B cell (primary cell): ENCODE data around the gene WNT6. TPM values are rescaled to one million over a fixed set of nuclear protein-coding genes. Genes with fewer than 3 reads are reported as not detected.

Source experiments
- ATAC-seq: fragments of 200-7000 bp; cut with Tn5 transposase; one replicate; pipeline ENCODE4 v1.10.0; 2021; ENCODE audit warnings: low read depth, mild to moderate bottlenecking, moderate number of reproducible peaks, moderate library complexity
- CTCF ChIA-PET: fragments of 350-600 bp; sonication (Branson Sonifier 250); formaldehyde crosslinking; loops from one replicate; lab custom pipeline; 2021; ENCODE audit warnings: antibody characterized with exemption, inconsistent platforms; lab: Charles Lee
- POLR2A ChIA-PET: fragments of 350-600 bp; sonication (Branson Sonifier 250); formaldehyde crosslinking; loops from one replicate; lab custom pipeline; 2021; ENCODE audit warnings: antibody characterized with exemption; lab: Charles Lee
- DNase-seq: peaks from one replicate; pipeline ENCODE4 v3.0.0; 2013
- H2AFZ ChIP-seq: 2 replicates; pipeline ENCODE4 v1.6.1; 2012; ENCODE audit warnings: mild to moderate bottlenecking, low read depth, low read length; ENCODE audit not compliant: insufficient read depth, poor library complexity, severe bottlenecking
- H3K27ac ChIP-seq, 2 donors: 1 replicate in 1 of 2; 2 replicates in 1 of 2; pipeline ENCODE4 v1.5.1; 2012 to 2013; ENCODE audit warnings: low read length in 2 of 2, mild to moderate bottlenecking in 2 of 2, moderate library complexity in 1 of 2
- H3K27me3 ChIP-seq, 4 experiments: fragments of 200-600 bp in 1 of 4; sonication (generic) in 1 of 4; replicated peaks in 1 of 4; 1 replicate in 2 of 4; 2 replicates in 2 of 4; pipeline versions ENCODE4 v1.6.1 to v1.7.0; 2013 to 2016; ENCODE audit warnings: low read length in 3 of 4, mild to moderate bottlenecking in 2 of 4, mixed read lengths in 1 of 4, moderate library complexity in 1 of 4; ENCODE audit not compliant: insufficient read depth in 4 of 4, control insufficient read depth in 3 of 4; ENCODE audit errors: control extremely low read depth in 1 of 4
- H3K36me3 ChIP-seq, 2 experiments: replicated peaks in 1 of 2; 1 replicate in 1 of 2; 2 replicates in 1 of 2; pipeline versions ENCODE4 v1.6.1 to v1.7.1; 2013; ENCODE audit warnings: low read length in 1 of 2; ENCODE audit not compliant: insufficient read depth in 2 of 2, control insufficient read depth in 1 of 2; ENCODE audit errors: control extremely low read depth in 1 of 2, extremely low read depth in 1 of 2
- H3K4me1 ChIP-seq, 2 donors: fragments of 200-600 bp in 1 of 2; sonication (generic) in 1 of 2; 1 replicate in 1 of 2; 2 replicates in 1 of 2; pipeline versions ENCODE4 v1.5.1 to v1.6.1; 2013 to 2017; ENCODE audit warnings: low read length in 2 of 2; ENCODE audit not compliant: control insufficient read depth in 2 of 2, insufficient read depth in 2 of 2
- H3K4me2 ChIP-seq: replicated peaks from 2 replicates; pipeline ENCODE3; 2012; ENCODE audit warnings: mild to moderate bottlenecking, low read depth, low read length; ENCODE audit not compliant: poor library complexity, severe bottlenecking
- H3K4me3 ChIP-seq, 5 experiments: fragments of 200-600 bp in 1 of 5; sonication (generic) in 1 of 5; 1 replicate in 3 of 5; 2 replicates in 2 of 5; pipeline versions ENCODE4 v1.5.1 to v1.7.0; 2011 to 2016; ENCODE audit warnings: low read length in 4 of 5, mild to moderate bottlenecking in 4 of 5, low read depth in 2 of 5, control low read depth in 1 of 5, moderate library complexity in 1 of 5; ENCODE audit not compliant: insufficient read depth in 1 of 5; ENCODE audit errors: control extremely low read depth in 1 of 5, extremely low read depth in 1 of 5
- H3K79me2 ChIP-seq: fragments of 200-600 bp; sonication (generic); one replicate; pipeline ENCODE4 v1.6.0; 2016; ENCODE audit warnings: low read length; ENCODE audit not compliant: control insufficient read depth, insufficient read depth
- H3K9ac ChIP-seq: fragments of 200-600 bp; sonication (generic); 2 replicates; pipeline ENCODE4 v1.6.1; 2017; ENCODE audit warnings: mild to moderate bottlenecking, low read length, moderate library complexity
- H3K9me3 ChIP-seq, 3 donors: one replicate each; pipeline versions ENCODE4 v1.6.1 to v1.7.1; 2013; ENCODE audit warnings: low read length in 2 of 3; ENCODE audit not compliant: control insufficient read depth in 2 of 3, insufficient read depth in 1 of 3; ENCODE audit errors: control extremely low read depth in 1 of 3
- H4K20me1 ChIP-seq: 2 replicates; pipeline ENCODE4 v1.6.0; 2012; ENCODE audit warnings: mild to moderate bottlenecking, low read length; ENCODE audit not compliant: insufficient read depth, control insufficient read depth, poor library complexity, severe bottlenecking
- H3K27ac Mint-ChIP-seq: one replicate; pipeline ENCODE4 v1.8.0; 2021; ENCODE audit warnings: mixed read lengths
- H3K27me3 Mint-ChIP-seq: one replicate; pipeline ENCODE4 v1.8.0; 2021; ENCODE audit warnings: mixed read lengths
- H3K4me1 Mint-ChIP-seq: one replicate; pipeline ENCODE4 v1.8.0; 2021; ENCODE audit warnings: mixed read lengths
- H3K4me3 Mint-ChIP-seq: one replicate; pipeline ENCODE4 v1.8.0; 2021; ENCODE audit warnings: mixed read lengths
- H3K9me3 Mint-ChIP-seq: one replicate; pipeline ENCODE4 v1.8.0; 2022; ENCODE audit warnings: mixed read lengths; ENCODE audit not compliant: insufficient read depth
- EZH2 ChIP-seq: IDR thresholded peaks from 2 replicates; pipeline ENCODE4 v1.6.1; 2012; ENCODE audit warnings: borderline replicate concordance, low read depth, mild to moderate bottlenecking, moderate library complexity, low read length; ENCODE audit not compliant: insufficient read depth, poor library complexity, severe bottlenecking
- WGBS: methylation state at CpG from one replicate; pipeline ENCODE4 v1.1.5; 2013; ENCODE audit warnings: missing lambda C conversion rate; ENCODE audit not compliant: insufficient coverage; 5-methylcytosine and 5-hydroxymethylcytosine counted together
- intact Hi-C: fragments of 100-400 bp; cut with micrococcal nuclease; formaldehyde crosslinking; loops from one replicate; pipeline ENCODE4 v1.10.0; 2022
- polyA plus RNA-seq: library from polyadenylated mRNA; depleted of rRNA; stranded (reverse); fragments of >200 nt; gene quantifications from 2 replicates; pipeline ENCODE4 v1.2.3, GENCODE V29; 2012
- total RNA-seq, 2 donors: library from RNA; stranded (reverse); fragments of 120-200 nt in 1 of 2; gene quantifications; 1 replicate in 1 of 2; 2 replicates in 1 of 2; pipeline versions ENCODE4 v1.2.3 to v1.2.4, GENCODE V29; 2013 to 2022
- TF ChIP-seq, protein P1 (sequence below): fragments of 200-600 bp; IDR thresholded peaks from one replicate; pipeline ENCODE4 v1.8.0; 2022; ENCODE audit warnings: antibody characterized with exemption, mild to moderate bottlenecking

The WNT6 gene
- total and polyA plus RNA-seq, 2 donors (not counting 1 experiment from before 2014, with no cell fraction given) = 0.84 to 2.0 TPM

DNA sequence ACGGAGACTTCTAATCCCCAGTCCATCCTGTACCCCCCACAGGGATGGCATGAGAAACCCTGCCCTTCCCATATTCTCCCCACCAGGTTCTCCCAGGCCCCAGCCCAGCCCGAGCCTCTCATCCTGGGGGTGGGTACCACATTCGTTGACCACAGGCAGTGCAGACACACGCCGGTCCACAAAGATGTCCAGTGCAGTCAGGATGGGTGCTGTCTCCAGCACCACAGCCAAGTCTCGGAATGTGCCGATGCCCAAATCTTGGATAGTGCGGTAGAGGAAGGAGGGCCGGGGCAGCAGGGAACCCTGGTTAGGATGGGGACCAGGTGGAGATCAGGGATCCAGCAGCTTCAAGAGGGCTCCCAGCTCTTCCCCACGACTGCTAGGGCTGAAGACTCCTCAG lies 32.8 kb upstream of the WNT6 start:
- H3K4me2 ChIP-seq = no peak overlapping the region
- 94% methylated on average over 9 of the region's 10 CpGs for WGBS

GRCh38 chr2:218827701-218828476 lies 31.7 kb upstream of the WNT6 start:
- 73% methylated on average over 10 of the region's 14 CpGs for WGBS
- Histone ChIP-seq H3K9ac (no peak overlapping the region), H3K79me2 (no peaks in the 10 kb centered on the region), H4K20me1 (no peaks in the 10 kb centered on the region), H3K27me3 (peaks cover 0 to 15% (median 2%) of the 10 kb centered on the region in 4 experiments), H3K4me1 (no peaks in the 10 kb centered on the region), H3K36me3 (no peaks in the 10 kb centered on the region), H3K4me3 (no peak overlapping the region), H3K9me3 (no peaks in the 10 kb centered on the region), H2AFZ (no peak overlapping the region), H3K4me2 (no peak overlapping the region), H3K27ac (no peak overlapping the region)
- ATAC-seq (no peak), DNase-seq (no peak)
- Mint-ChIP-seq H3K4me3 (no peak overlapping the region), H3K27me3 (peaks cover 31% of the 10 kb centered on the region), H3K9me3 (no peaks in the 10 kb centered on the region), H3K4me1 (no peaks in the 10 kb centered on the region), H3K27ac (no peak overlapping the region)
- POLR2A ChIA-PET = no interaction called here
- TF ChIP-seq, protein P1, sequence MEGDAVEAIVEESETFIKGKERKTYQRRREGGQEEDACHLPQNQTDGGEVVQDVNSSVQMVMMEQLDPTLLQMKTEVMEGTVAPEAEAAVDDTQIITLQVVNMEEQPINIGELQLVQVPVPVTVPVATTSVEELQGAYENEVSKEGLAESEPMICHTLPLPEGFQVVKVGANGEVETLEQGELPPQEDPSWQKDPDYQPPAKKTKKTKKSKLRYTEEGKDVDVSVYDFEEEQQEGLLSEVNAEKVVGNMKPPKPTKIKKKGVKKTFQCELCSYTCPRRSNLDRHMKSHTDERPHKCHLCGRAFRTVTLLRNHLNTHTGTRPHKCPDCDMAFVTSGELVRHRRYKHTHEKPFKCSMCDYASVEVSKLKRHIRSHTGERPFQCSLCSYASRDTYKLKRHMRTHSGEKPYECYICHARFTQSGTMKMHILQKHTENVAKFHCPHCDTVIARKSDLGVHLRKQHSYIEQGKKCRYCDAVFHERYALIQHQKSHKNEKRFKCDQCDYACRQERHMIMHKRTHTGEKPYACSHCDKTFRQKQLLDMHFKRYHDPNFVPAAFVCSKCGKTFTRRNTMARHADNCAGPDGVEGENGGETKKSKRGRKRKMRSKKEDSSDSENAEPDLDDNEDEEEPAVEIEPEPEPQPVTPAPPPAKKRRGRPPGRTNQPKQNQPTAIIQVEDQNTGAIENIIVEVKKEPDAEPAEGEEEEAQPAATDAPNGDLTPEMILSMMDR = no peak
- TF ChIP-seq EZH2 = no peak
- intact Hi-C loops = no loop called here
- CTCF ChIA-PET = no interaction called here

More for the DNA sequence above, 32.8 kb upstream of the WNT6 start:
- Mint-ChIP-seq H3K27me3 (peaks cover 25% of the 10 kb centered on the region), H3K4me3 (no peak overlapping the region), H3K27ac (no peak overlapping the region), H3K4me1 (no peaks in the 10 kb centered on the region), H3K9me3 (no peaks in the 10 kb centered on the region)
- no peak overlapping the region for H3K27ac ChIP-seq
- H3K27me3 ChIP-seq = peaks cover 0 to 9% (median 2%) of the 10 kb centered on the region in 4 experiments
- intact Hi-C loops = no loop called here
- no peaks in the 10 kb centered on the region for H4K20me1 ChIP-seq
- ChIA-PET POLR2A (no interaction called here), CTCF (no interaction called here)
- no peak overlapping the region for H3K9ac ChIP-seq
- DNase-seq (no peak), ATAC-seq (no peak)
- H3K79me2 ChIP-seq = no peaks in the 10 kb centered on the region
- no peak overlapping the region for H3K4me3 ChIP-seq
- TF ChIP-seq, protein P1 = no peak
- no peak for TF ChIP-seq EZH2
- no peaks in the 10 kb centered on the region for H3K9me3 ChIP-seq
- H3K4me1 ChIP-seq = no peaks in the 10 kb centered on the region
- no peak overlapping the region for H2AFZ ChIP-seq
- H3K36me3 ChIP-seq = no peaks in the 10 kb centered on the region
